Glutamatergic neuron (in vitro differentiated cells): ENCODE results near the gene UNC5B. TPM values are rescaled to one million over a fixed set of nuclear protein-coding genes. Genes with fewer than 3 reads are reported as not detected.

Source experiments
- DNase-seq: peaks from one replicate; pipeline ENCODE4 v3.0.0; 2022
- H3K27ac Mint-ChIP-seq: one replicate; pipeline ENCODE4 v1.8.0; 2020; ENCODE audit warnings: mild to moderate bottlenecking, mixed read lengths, inconsistent platforms; ENCODE audit not compliant: unreplicated experiment
- H3K27me3 Mint-ChIP-seq: one replicate; pipeline ENCODE4 v1.8.0; 2020; ENCODE audit warnings: mild to moderate bottlenecking, moderate library complexity, mixed read lengths, inconsistent platforms; ENCODE audit not compliant: unreplicated experiment
- H3K36me3 Mint-ChIP-seq: one replicate; pipeline ENCODE4 v1.8.0; 2020; ENCODE audit warnings: mild to moderate bottlenecking, mixed read lengths, inconsistent platforms; ENCODE audit not compliant: unreplicated experiment
- H3K4me1 Mint-ChIP-seq: one replicate; pipeline ENCODE4 v1.8.0; 2020; ENCODE audit warnings: mild to moderate bottlenecking, low read depth, mixed read lengths, inconsistent platforms; ENCODE audit not compliant: unreplicated experiment
- H3K4me3 Mint-ChIP-seq: one replicate; pipeline ENCODE4 v1.8.0; 2020; ENCODE audit warnings: mild to moderate bottlenecking, mixed read lengths, inconsistent platforms; ENCODE audit not compliant: unreplicated experiment
- H3K9me3 Mint-ChIP-seq: one replicate; pipeline ENCODE4 v1.8.0; 2020; ENCODE audit warnings: mild to moderate bottlenecking, moderate library complexity, mixed read lengths, inconsistent platforms; ENCODE audit not compliant: unreplicated experiment
- CTCF ChIP-seq: fragments of 200-600 bp; sonication (generic); IDR thresholded peaks from one replicate; pipeline ENCODE4 v1.5.0; 2021; ENCODE audit not compliant: partially characterized antibody, unreplicated experiment
- total RNA-seq: library from RNA; stranded (reverse); fragmentation: NEBNext Ultra II Directional; extraction: Animal tissue kit (Norgen Biotek cat#: 25700); gene quantifications from one replicate; pipeline ENCODE4 v1.2.1, GENCODE V29; 2021; ENCODE audit not compliant: unreplicated experiment

Gene UNC5B
- total RNA-seq, 1 donor from 2014 or later = 22.6 TPM

- Mint-ChIP-seq H3K27ac (no peak overlapping the region), H3K4me1 (peaks cover 25% of the 10 kb centered on the region), H3K4me3 (no peak overlapping the region), H3K9me3 (peaks cover 4% of the 10 kb centered on the region), H3K36me3 (no peaks in the 10 kb centered on the region), H3K27me3 (peaks cover 8% of the 10 kb centered on the region)
- DNase-seq = no peak
- no peak for TF ChIP-seq CTCF
Measured at GRCh38 chr10:71245420-71246325, 33.3 kb downstream of the UNC5B start.

GRCh38 chr10:71246591-71247413 is 34.4 kb downstream of the UNC5B start:
- H3K27ac Mint-ChIP-seq = no peak overlapping the region
- H3K4me1 Mint-ChIP-seq = peaks cover 21% of the 10 kb centered on the region
- H3K27me3 Mint-ChIP-seq = peaks cover 5% of the 10 kb centered on the region
- no peak for TF ChIP-seq CTCF
- no peak for DNase-seq
- H3K4me3 Mint-ChIP-seq = no peak overlapping the region
- H3K9me3 Mint-ChIP-seq = peaks cover 4% of the 10 kb centered on the region
- no peaks in the 10 kb centered on the region for H3K36me3 Mint-ChIP-seq

- Mint-ChIP-seq H3K36me3 (no peaks in the 10 kb centered on the region), H3K4me3 (no peak overlapping the region), H3K4me1 (peaks cover 22% of the 10 kb centered on the region), H3K27me3 (peaks cover 5% of the 10 kb centered on the region), H3K27ac (no peak overlapping the region), H3K9me3 (peaks cover 4% of the 10 kb centered on the region)
- no peak for TF ChIP-seq CTCF
- DNase-seq = no peak
Measured at GRCh38 chr10:71247414-71247705, 35.0 kb downstream of the UNC5B start.

- Mint-ChIP-seq H3K27ac (no peak overlapping the region), H3K36me3 (no peaks in the 10 kb centered on the region), H3K9me3 (peaks cover 4% of the 10 kb centered on the region), H3K27me3 (peaks cover 5% of the 10 kb centered on the region), H3K4me3 (no peak overlapping the region), H3K4me1 (peaks cover 22% of the 10 kb centered on the region)
- TF ChIP-seq CTCF = no peak
- no peak for DNase-seq
Measured at GRCh38 chr10:71247804-71248203, 35.4 kb downstream of the UNC5B start.

- Mint-ChIP-seq H3K36me3 (no peaks in the 10 kb centered on the region), H3K9me3 (peaks cover 4% of the 10 kb centered on the region), H3K27ac (no peak overlapping the region), H3K4me1 (peaks cover 22% of the 10 kb centered on the region), H3K4me3 (no peak overlapping the region), H3K27me3 (peaks cover 5% of the 10 kb centered on the region)
- no peak for TF ChIP-seq CTCF
- no peak for DNase-seq
Measured at GRCh38 chr10:71248210-71248609, 35.8 kb downstream of the UNC5B start.
